VCaP (cell line): Measurements from ENCODE around the gene ZNF248.
"Not testable (repeated sequence)": the region's sequence is repeated elsewhere in the genome, so short reads cannot be mapped to it uniquely, and the experiment has no call there.

Experiments
- H3K27ac ChIP-seq: fragments of 450-650 bp; 2 replicates; pipeline ENCODE4 v1.5.1; 2017
- CTCF ChIP-seq: fragments of 450-650 bp; conservative IDR thresholded peaks from 2 replicates; pipeline ENCODE4 v1.5.1; 2017; ENCODE audit warnings: mild to moderate bottlenecking, moderate library complexity

The ZNF248 gene

GRCh38 chr10:37747081-37747480 is 110.3 kb downstream of the ZNF248 start:
- H3K27ac ChIP-seq, result no peak overlapping the region
- TF ChIP-seq CTCF, result no peak

- no peak overlapping the region for H3K27ac ChIP-seq
- no peak for TF ChIP-seq CTCF
These were observed 115.6 kb downstream of the ZNF248 start for GRCh38 chr10:37741831-37742230.

- TF ChIP-seq CTCF, result no peak
- H3K27ac ChIP-seq, result no peak overlapping the region
These were observed 118.2 kb downstream of the ZNF248 start for GRCh38 chr10:37739181-37739580.

GRCh38 chr10:37738241-37738640 is 119.2 kb downstream of the ZNF248 start:
- not testable (repeated sequence) for H3K27ac ChIP-seq

- no peak overlapping the region for H3K27ac ChIP-seq
- TF ChIP-seq CTCF, result no peak
These were observed 120.1 kb downstream of the ZNF248 start for GRCh38 chr10:37737336-37737735.

- no peak for TF ChIP-seq CTCF
- H3K27ac ChIP-seq, result no peak overlapping the region
These were observed 121.3 kb downstream of the ZNF248 start for GRCh38 chr10:37736120-37736519.

- no peak overlapping the region for H3K27ac ChIP-seq
- TF ChIP-seq CTCF, result no peak
These were observed 122.4 kb downstream of the ZNF248 start for GRCh38 chr10:37734971-37735370.
